Activated T-helper 9 cell treated with anti-CD3 and anti-CD28 coated beads, Interleukin-2, amount 50 U/mL, for 16 hours (primary cell): ENCODE measurements around the gene SOX21.

Experiments used
- DNase-seq: peaks from one replicate; pipeline ENCODE4 v3.0.0-alpha.2; 2020; ENCODE audit warnings: low read depth

SOX21 gene

GRCh38 chr13:94709001-94709834 lies 3.1 kb downstream of the SOX21 start:
- no peak for DNase-seq

- no peak for DNase-seq
These were observed 4.1 kb downstream of the SOX21 start for GRCh38 chr13:94708031-94708859.

GRCh38 chr13:94707400-94708021 lies 4.8 kb downstream of the SOX21 start:
- DNase-seq, result no peak

- DNase-seq, result no peak
These were observed 5.4 kb downstream of the SOX21 start for GRCh38 chr13:94706843-94707399.

GRCh38 chr13:94706101-94706842 lies 6.1 kb downstream of the SOX21 start:
- DNase-seq, result no peak

- no peak for DNase-seq
These were observed 7.0 kb downstream of the SOX21 start for GRCh38 chr13:94705081-94706030.

GRCh38 chr13:94704377-94705080 lies 7.8 kb downstream of the SOX21 start:
- DNase-seq, result no peak

GRCh38 chr13:94703721-94704314 lies 8.5 kb downstream of the SOX21 start:
- no peak for DNase-seq

GRCh38 chr13:94703271-94703670 lies 9.1 kb downstream of the SOX21 start:
- DNase-seq, result no peak

- DNase-seq, result no peak
These were observed 9.9 kb downstream of the SOX21 start for GRCh38 chr13:94702181-94703041.

GRCh38 chr13:94701313-94702180 lies 10.8 kb downstream of the SOX21 start:
- DNase-seq, result no peak

- DNase-seq, result no peak
These were observed 11.8 kb downstream of the SOX21 start for GRCh38 chr13:94700536-94700935.

- DNase-seq, result no peak
These were observed 12.3 kb downstream of the SOX21 start for GRCh38 chr13:94700051-94700535.

GRCh38 chr13:94696171-94696570 lies 16.2 kb downstream of the SOX21 start:
- DNase-seq, result no peak

- no peak for DNase-seq
These were observed 20.3 kb downstream of the SOX21 start for GRCh38 chr13:94692030-94692429.

- no peak for DNase-seq
These were observed 28.9 kb downstream of the SOX21 start for GRCh38 chr13:94683409-94683808.

GRCh38 chr13:94682229-94682628 lies 30.1 kb downstream of the SOX21 start:
- DNase-seq, result no peak
